GM12878 (cell line): Measurements from ENCODE around the gene PMM2. TPM values are rescaled to one million over a fixed set of nuclear protein-coding genes. Genes with fewer than 3 reads are reported as not detected.
A peak's percentile ranks its signal among the peaks of the same experiment; 100 is the strongest.

Source experiments
- BCL11A ChIP-seq: IDR thresholded peaks from 2 replicates; pipeline ENCODE4 v1.6.1; 2011; ENCODE audit warnings: low read depth, low read length
- E2F8 ChIP-seq: fragments of 450-650 bp; IDR thresholded peaks from 2 replicates; pipeline ENCODE4 v1.6.1; 2018; ENCODE audit warnings: mild to moderate bottlenecking, low read depth, moderate library complexity; ENCODE audit not compliant: partially characterized antibody
- FOXK2 ChIP-seq: fragments of 450-650 bp; IDR thresholded peaks from 2 replicates; pipeline ENCODE4 v1.6.1; 2017; ENCODE audit warnings: mild to moderate bottlenecking, moderate library complexity
- KAT2A ChIP-seq: conservative IDR thresholded peaks from 2 replicates; pipeline ENCODE4 v1.6.1; 2011; ENCODE audit warnings: low read depth, low read length; ENCODE audit not compliant: control insufficient read depth
- MAX ChIP-seq: IDR thresholded peaks from 2 replicates; pipeline ENCODE4 v1.6.1; 2012; ENCODE audit warnings: low read depth, low read length, improper control_type of control experiment
- MYC ChIP-seq: IDR thresholded peaks from 2 replicates; pipeline ENCODE4 v1.6.1; 2011; ENCODE audit warnings: mild to moderate bottlenecking, low read length, moderate library complexity, inconsistent platforms; ENCODE audit not compliant: insufficient read depth, insufficient replicate concordance, insufficient read length, severe bottlenecking
- NBN ChIP-seq: fragments of 450-650 bp; IDR thresholded peaks from 2 replicates; pipeline ENCODE4 v1.6.1; 2016
- PAX8 ChIP-seq: fragments of 450-650 bp; IDR thresholded peaks from 2 replicates; pipeline ENCODE4 v1.6.1; 2017; ENCODE audit warnings: mild to moderate bottlenecking, moderate library complexity
- PBX3 ChIP-seq: IDR thresholded peaks from 2 replicates; pipeline ENCODE4 v1.6.1; 2011; ENCODE audit warnings: mild to moderate bottlenecking, low read depth, low read length, moderate library complexity; ENCODE audit not compliant: insufficient replicate concordance
- SREBF1 ChIP-seq: IDR thresholded peaks from 2 replicates; pipeline ENCODE4 v1.6.1; 2012; ENCODE audit warnings: mild to moderate bottlenecking, low read length
- TAF1 ChIP-seq: IDR thresholded peaks from 2 replicates; pipeline ENCODE4 v1.6.1; 2011; ENCODE audit warnings: mild to moderate bottlenecking, low read depth, low read length, borderline replicate concordance
- TARDBP ChIP-seq: IDR thresholded peaks from 2 replicates; pipeline ENCODE4 v1.6.1; 2016; ENCODE audit warnings: borderline replicate concordance
- ZBTB33 ChIP-seq: fragments of 450-650 bp; IDR thresholded peaks from 2 replicates; pipeline ENCODE4 v1.6.1; 2017; ENCODE audit warnings: mild to moderate bottlenecking
- ZNF24 ChIP-seq: fragments of 450-650 bp; IDR thresholded peaks from 2 replicates; pipeline ENCODE4 v1.6.1; 2017; ENCODE audit warnings: antibody characterized with exemption, mild to moderate bottlenecking
- ZNF592 ChIP-seq: fragments of 450-650 bp; IDR thresholded peaks from 2 replicates; pipeline ENCODE4 v1.6.1; 2017; ENCODE audit warnings: mild to moderate bottlenecking, moderate library complexity
- ZSCAN29 ChIP-seq: fragments of 450-650 bp; IDR thresholded peaks from 2 replicates; pipeline ENCODE4 v1.6.1; 2017; ENCODE audit warnings: mild to moderate bottlenecking, moderate library complexity
- polyA plus RNA-seq, 11 experiments: library from polyadenylated mRNA; depleted of rRNA in 4 of 11; unstranded in 6 of 11; stranded (reverse) in 5 of 11; fragments of >200 nt; fragmentation: Nextera tagmentation in 4 of 11; fragmentation: Illumina TruSeq in 1 of 11; extraction: Ambion mirVana in 4 of 11; extraction: Trizol in 1 of 11; gene quantifications; 1 replicate in 1 of 11; 2 replicates in 10 of 11; pipeline versions ENCODE4 v1.2.1 to v1.2.3, GENCODE V29; 2011 to 2016; ENCODE audit warnings: inconsistent platforms in 2 of 11, missing spikeins in 2 of 11, low read depth in 1 of 11
- total RNA-seq, 4 experiments: library from RNA; depleted of rRNA in 3 of 4; stranded (reverse); fragments of >200 nt in 3 of 4; fragmentation: Illumina TruSeq in 1 of 4; extraction: Trizol in 1 of 4; gene quantifications; 2 replicates each; pipeline versions ENCODE4 v1.2.1 to v1.2.3, GENCODE V29; 2013 to 2021

The PMM2 gene
- total and polyA plus RNA-seq, 10 of the 15 experiments (the other 5 are each of a cell fraction or from before 2014, with no cell fraction given) = 22.6 to 69.4 (median 52.3) TPM

- TF ChIP-seq ZBTB33 = no peak
- TF ChIP-seq TARDBP = no peak
- no peak for TF ChIP-seq PAX8
- no peak for TF ChIP-seq ZNF592
- TF ChIP-seq NBN = 0 out of 2 replicates have a peak, but pooled peaks have one; percentile 30
- no peak for TF ChIP-seq BCL11A
- no peak for TF ChIP-seq KAT2A
- peak; percentile 94 for TF ChIP-seq MYC
- peak; percentile 57; the same call in 1 of the 2 replicates for TF ChIP-seq FOXK2
- peak; percentile 97 for TF ChIP-seq MAX
- TF ChIP-seq ZSCAN29 = no peak
- peak; percentile 76 for TF ChIP-seq E2F8
- TF ChIP-seq TAF1 = peak; percentile 64
- 0 out of 2 replicates have a peak, but pooled peaks have one; percentile 36 for TF ChIP-seq SREBF1
- no peak for TF ChIP-seq ZNF24
- TF ChIP-seq PBX3 = no peak
Observed at GRCh38 chr16:8797364-8798173, at the start of gene PMM2, which contains the start of gene TMEM186 (continued).
